Activated CD4-positive, alpha-beta T cell treated with anti-CD3 and anti-CD28 coated beads for 1 hour (primary cell): ENCODE measurements around the gene PPP2CA.
"Not testable (repeated sequence)": the region's sequence is repeated elsewhere in the genome, so short reads cannot be mapped to it uniquely, and the experiment has no call there.

Source experiments
- DNase-seq: peaks from one replicate; pipeline ENCODE4 v3.0.0-alpha.2; 2020

PPP2CA gene

DNA sequence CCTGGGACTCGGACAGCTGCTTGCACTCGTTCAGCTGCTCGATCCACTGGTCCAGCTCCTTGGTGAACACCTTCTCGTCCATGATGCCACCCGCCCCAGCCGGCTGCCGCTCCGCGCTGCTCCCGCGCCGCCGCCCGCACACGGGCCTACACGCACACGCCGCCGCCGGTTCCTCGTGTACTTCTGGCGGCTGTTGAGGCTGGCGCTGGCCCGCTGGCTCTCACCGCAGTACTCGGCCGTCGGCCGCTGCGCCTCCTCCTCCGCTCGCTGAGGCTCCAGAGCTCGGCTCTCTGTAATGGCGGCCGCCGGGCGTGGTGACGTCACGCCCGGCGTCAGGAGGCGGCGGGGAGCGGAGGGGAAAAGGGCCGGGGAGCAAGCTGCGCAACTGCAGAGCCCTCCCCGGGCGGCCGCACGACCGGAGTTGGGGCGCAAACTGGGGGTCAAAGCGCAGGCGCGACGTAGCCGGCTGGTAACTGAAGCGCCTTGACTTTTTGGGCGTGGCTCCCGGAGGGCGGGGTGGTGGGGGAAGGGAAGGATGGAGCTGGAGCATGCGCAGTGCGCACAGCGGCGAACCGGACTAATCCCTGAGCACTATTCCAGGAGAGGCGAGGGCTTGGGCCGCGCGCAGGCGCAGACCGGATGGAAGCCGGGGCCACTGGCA lies at the start of gene PPP2CA:
Gene PPP2CA (minus strand): TSS at position 294 of the 661 bp plus-strand sequence. CDS start 212 bp downstream, at position 82.
- peak; percentile 99 for DNase-seq

DNA sequence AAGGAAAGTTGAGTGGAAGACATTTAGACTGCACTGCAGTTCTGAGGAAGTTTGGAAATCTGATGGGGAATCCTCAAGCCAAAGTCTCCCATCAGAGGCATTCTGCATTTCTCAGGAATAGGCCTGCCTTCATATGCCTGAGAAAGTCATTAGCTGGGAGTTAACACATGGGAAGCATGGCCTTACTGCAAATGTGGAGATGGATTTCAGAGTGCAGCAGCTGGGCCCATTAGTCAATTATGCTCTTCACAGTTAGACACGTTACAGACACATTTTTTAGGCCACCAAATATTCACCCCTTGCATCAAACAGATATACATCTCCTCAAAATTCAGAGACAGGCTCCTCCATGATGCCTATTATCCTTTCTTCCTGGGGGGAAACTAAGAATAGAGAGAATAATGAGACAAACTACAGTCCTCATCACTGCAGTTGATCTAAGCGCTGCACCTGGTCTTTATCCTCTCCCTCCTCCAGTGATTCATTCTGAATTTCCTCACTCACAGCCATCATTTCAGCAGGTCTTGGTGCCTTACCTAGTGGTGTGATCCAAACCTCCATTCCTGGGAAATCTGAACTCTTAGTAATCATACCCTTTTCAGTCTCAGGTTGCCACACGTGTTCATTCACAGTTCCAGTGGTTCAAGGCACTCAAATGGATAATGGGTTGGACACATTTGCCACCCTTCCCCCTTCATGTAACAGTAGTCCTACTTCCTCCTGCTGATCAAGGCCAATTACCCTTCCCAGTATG lies 47.9 kb upstream of the PPP2CA start:
- DNase-seq, result no peak

DNA sequence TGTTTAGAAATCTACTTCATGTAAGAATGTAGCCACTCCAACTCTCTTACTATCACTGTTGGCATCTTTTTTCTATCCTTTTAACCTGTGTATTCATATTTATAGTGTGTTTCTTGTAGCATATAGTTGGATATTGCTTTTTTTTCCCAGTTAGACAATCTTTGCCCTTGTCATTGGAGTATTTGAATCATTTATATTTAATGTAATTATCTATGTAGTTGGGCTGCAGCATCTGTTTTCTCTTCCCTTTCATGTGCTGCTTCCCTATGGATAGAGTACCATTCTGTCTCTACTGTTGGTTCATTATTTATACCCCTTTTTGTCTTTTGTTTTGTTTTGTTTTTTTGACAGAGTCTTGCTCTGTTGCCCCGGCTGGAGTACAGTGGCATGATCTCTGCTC lies 45.2 kb upstream of the PPP2CA start:
- DNase-seq, result no peak

DNA sequence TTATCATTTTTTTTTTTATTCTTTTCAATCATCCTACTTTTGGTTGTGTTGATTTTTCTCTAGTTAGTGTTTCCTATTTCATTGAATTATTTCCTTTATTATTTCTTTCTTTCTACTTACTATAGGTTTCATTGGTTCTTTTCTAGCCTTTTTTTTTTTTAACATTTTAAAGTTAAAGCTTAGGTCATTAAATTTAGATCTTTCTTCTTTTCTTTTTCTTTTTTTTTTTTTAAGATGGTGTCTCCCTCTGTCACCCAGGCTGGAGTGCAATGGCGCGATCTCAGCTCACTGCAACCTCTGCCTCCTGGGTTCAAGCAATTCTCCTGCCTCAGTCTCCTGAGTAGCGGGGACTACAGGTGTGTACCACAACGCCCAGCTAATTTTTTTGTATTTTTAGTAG lies 43.0 kb upstream of the PPP2CA start:
- no peak for DNase-seq

DNA sequence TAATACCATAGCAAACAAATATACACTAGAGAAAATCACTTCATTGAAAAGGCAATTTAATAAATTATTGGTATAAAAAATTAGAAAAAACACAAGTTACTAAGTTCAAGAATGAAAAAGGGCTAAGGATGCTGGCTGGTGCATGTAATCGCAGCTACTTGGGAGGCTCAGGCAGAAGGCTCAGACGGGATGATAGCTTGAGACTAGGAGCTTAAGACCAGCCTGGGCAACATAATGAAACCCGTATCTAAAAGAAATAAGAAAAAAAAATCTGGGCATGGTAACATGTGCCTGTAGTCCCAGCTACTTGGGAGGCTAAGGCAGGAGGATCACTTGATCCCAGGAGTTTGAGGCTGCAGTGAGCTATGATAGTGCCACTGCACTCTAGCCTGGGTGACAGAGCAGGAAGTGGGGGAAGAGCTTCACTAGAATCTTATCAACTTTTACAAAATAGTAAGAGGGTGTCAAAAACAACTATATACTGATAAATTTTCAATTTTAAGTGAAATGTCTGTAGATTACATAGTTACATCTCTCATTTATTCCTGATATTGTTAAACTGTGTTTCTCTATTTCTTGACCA lies 42.2 kb upstream of the PPP2CA start:
- no peak for DNase-seq

DNA sequence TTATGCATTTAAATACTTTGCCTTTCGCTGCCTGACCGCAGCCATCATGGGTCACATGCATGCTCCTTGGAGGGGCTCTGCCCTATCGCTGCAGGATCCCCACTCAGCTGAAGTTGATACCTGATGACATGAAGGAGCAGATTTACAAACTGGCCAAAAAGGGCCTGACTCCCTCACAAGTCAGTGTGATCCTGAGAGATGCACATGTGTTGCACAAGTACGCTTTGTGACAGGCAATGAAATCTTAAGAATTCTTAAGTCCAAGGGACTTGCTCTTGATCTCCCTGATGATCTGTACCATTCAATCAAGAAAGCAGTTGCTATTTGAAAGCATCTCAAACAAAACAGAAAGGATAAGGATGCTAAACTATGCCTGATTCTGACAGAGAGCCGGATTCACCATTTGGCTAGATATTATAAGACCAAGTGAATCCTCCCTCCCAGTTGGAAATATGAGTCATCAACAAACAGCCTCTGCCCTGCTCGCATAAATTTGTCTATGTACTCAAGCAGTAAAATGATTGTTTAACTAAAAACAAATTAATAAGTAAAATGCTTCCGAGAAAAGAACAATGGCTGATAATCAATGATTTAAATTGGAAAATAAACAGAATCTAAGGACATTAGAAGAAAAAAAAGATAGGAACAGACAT lies 41.6 kb upstream of the PPP2CA start:
- no peak for DNase-seq

DNA sequence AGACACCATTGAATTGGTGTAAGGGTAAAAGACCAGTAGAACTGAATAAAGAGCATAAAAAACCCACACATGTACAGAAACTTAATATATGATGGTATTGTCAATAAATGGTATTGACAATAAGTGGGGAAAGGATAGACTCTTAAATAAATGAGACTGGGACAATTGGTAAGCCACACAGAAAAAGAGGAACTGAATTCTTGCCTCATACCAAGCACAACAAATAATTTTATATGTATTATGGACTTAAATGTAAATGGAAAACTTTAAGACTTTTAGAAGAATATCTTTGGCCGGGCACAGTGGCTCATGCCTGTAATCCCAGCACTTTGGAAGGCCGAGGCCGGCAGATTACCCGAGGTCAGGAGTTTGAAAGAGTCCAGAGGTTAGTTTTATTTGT lies 37.9 kb upstream of the PPP2CA start:
- no peak for DNase-seq

DNA sequence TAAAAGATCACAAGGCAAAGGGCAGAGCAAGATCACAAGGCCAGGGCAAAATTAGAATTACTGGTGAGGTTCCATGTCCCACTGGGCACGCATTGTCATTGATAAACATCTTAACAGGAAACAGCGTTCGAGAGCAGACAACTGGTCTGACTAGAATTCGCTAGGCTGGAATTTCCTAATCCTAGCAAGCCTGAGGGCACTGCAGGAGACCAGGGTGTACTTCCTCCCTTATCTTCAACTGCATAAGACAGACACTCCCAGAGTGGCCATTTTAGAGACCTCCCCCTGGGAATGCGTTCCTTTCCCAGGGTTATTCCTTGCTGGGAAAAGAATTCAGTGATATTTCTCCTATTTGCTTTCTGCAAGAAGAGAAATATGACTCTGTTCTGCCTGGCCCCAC lies 36.8 kb upstream of the PPP2CA start:
- not testable (repeated sequence) for DNase-seq

DNA sequence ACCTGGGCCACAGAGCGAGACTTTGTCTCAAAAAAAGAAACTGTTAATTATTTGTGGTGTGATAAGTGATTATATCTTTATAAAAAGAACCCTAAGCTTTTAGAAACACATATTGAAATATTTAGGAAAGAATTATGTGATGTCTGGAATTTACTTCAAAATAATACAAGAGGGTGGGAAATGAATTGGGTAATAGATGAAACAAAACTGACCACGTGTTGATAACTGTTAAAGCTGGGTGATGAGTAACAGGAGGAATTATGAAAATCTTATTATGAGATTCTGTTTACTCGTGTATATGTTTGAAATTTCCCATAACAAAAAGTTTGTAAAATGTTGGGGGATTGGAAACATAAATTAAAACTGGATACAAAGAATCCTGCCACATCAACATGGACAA lies 33.0 kb upstream of the PPP2CA start:
- no peak for DNase-seq

DNA sequence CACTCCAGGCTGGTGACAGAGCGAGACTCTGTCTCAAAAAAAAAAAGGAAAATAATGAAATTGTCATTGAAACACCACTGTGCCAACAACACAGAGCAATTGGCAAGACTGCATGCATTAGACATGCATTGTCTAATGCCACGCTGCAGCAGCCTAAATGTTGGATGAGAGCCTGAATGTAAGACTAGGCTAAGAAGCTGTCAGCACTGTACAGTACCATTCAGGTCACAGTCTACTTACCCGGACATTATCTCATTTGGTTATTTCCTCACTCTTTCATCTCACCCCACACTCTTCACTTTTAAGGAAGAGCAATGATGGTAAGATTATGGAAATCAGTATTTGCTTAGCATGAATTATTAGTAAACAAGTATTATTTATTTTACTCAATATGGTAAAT lies 31.3 kb upstream of the PPP2CA start:
- DNase-seq, result no peak

DNA sequence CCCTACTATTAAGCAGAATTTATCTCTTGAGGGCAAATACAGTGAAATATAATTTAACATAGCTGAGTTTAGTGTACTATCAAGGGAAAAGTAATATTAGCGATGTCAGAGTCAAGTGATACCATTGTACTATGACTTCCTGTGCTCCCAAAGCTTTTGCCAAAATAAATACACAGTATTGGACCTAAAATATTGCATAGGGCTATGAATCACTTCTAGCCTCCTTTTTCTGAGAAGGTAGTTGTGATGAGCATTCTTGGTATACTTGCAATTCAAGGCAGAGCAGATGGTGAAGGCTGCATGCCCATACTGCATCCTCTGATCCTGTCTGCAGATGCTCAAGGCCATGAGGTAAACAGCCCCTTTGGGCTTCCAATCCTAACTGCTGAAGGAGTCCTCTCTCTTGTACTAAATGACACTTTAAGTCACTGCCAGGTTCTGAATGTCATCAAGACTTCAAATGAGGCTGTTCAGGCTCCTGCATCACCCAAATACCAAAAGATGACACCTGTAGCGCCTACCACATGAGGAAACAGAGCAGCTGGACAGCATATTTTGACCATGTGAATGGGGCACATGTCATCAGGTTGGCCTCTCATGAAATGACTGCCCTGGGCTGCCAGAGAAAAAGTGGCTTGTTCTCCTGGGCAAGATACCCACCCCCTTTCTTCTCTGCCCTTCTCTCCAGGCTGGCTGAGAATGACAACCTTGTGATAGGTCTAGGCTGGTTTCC lies 29.7 kb upstream of the PPP2CA start:
- no peak for DNase-seq

DNA sequence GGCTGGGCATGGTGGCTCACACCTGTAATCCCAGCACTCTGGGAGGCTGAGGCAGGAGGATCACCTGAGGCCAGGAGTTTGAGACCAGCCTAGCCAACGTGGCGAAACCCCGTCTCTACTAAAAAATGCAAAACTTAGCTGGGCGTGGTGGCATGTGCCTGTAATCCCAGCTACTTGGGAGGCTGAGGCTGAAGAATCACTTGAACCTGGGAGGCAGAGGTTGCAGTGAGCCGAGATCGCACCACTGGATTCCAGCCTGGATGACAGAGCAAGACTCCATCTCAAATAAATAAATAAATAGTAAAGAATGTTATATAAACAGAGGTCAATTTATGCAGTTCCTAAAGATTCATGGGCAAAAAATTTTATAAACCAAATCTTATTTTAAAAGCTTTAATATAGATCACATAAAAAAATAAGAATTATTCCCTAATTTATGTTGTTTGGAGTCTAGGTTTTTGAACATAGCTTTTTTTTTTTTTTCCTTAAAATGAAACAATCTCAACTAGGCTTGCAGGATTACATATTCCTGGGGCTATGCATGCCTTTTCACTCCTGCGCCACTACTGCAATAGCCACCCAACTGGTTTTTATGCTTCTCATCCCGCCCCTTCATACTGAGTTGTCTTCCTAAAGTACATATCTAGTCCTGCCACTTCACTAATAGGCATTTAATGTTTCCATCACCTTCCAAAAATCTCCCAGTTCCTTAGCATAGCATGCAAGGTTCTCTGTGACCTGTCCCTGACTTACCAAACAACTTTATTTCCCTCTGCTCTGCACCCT lies 27.7 kb upstream of the PPP2CA start:
- DNase-seq, result not testable (repeated sequence)

DNA sequence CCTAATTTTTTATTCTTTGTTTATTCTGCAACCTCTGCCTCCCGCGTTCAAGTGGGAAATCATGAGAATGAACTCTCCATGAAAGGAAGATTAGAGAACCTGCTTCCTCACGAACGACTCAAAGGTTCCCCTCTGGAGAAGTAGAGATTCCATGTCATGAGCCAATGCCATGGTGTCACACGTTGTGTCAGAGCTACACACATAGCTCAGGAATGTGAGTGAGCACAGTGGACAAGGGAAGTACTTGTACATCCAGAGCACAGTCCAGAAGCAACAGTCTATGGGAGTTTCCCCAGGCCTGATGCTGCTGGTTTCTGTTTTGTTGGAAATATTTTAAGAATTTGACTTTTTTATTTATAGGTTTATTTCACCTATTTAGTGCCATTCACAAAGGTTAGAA lies 26.8 kb upstream of the PPP2CA start:
- DNase-seq, result no peak

DNA sequence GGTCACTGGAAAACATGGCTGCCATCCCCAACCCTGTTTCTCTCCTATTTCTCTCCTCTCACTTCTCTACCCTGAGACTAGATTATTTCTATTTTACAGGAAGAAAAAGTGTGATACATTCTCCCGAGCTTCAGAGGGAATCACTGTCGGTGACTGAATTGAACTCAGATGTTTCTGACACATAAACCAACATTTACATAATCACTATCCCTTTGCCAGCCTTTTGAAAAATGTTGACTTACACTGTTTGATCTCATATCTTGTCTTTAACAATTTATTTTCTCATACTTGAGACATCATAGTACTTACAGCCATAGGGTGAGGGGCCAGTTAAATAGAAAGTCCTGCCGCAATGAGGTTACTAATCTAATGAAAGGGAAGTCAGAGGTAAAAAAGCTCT lies 25.1 kb upstream of the PPP2CA start:
- no peak for DNase-seq

DNA sequence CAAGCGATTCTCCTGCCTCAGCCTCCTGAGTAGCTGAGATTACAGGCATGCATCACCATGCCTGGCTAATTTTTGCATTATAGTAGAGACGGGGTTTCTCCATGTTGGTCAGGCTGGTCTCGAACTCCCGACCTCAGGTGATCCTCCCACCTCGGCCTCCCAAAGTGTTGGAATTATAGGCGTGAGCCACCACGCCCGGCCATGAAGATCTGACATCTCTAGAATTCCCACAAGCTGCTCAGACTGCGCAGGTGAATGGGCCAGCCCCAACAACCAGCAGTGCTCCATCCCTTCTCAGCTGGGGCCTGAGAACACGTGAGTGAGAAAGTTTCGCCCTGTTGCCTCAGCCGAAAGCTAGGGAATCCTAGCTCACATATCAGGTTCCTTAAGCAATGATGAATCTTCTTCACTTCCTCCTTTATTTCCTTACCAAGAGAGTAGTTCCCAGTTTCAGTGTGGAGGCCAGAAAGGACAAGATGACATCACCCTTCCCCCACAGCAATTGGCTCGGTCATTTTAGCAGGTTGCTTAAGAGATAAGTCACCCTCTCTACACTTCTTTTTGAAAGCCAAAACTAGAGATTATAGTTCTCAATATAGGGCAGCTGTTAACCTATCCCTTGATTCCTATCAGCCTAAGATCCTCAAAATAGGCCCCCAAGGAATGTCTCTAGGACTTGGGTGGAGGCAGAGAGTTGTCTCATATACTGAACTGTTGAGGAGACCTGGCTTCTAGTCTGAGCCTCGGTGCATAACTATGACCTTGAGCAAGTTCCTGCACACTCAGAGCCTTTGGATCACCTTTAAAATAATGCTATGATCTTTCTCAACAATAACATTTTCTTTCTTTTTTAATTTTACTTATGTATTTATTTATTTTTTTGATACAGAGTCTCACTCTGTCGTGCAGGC lies 23.9 kb upstream of the PPP2CA start:
- DNase-seq, result no peak

DNA sequence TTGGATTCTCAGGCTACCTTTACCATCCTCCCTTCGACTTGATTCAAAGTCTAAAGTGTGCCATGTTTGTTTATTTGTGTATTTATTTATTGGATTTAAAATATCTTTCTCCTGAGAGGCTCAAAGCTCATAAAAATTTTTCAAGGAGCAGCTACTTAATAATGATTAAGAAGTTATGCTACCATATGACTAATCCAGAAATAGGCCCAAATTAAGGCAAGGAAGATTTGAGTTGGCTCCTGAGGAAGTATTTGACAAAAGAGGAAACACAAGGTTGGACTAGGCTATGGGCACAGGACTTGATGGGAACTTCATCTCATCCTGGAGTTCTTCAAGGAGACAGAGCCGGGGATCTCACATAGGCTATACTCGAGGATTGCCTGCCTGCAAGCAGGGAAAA lies 22.4 kb upstream of the PPP2CA start:
- no peak for DNase-seq

DNA sequence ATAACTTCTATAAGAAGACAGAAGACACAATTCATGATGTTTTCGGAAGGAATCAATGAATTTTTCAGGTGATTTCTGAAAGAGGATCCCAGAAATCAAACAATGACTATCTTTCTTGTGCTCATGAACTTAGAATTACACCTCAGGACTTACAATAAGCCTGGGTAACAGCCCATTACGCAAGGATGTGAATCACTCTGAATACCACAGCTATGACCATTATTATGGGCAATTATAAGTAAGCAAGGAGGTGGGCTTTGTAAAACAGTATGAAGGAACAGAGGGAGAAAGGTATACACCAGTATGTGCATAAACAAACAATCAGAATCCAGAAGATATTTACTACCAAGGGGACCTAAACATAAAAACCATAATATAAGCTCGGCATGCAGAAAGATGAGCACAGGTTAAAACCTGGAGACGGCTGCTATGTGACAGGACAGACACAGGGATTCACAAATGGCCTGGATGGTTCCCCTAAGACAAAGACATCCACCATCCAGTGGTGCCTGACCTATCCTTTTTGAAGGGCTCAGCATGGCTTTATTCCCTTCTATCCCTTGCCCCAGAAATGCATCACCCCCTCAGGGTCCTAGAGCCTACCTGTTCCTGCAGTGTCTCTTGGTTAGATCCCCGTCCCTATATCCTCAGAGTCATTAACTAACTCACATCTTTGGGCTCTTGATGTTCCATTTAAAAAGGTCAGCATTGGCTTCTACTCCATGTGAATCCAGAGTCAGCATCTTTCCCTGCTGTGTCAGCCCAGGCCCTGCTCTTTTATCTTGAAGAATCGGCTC lies 21.8 kb upstream of the PPP2CA start:
- no peak for DNase-seq

DNA sequence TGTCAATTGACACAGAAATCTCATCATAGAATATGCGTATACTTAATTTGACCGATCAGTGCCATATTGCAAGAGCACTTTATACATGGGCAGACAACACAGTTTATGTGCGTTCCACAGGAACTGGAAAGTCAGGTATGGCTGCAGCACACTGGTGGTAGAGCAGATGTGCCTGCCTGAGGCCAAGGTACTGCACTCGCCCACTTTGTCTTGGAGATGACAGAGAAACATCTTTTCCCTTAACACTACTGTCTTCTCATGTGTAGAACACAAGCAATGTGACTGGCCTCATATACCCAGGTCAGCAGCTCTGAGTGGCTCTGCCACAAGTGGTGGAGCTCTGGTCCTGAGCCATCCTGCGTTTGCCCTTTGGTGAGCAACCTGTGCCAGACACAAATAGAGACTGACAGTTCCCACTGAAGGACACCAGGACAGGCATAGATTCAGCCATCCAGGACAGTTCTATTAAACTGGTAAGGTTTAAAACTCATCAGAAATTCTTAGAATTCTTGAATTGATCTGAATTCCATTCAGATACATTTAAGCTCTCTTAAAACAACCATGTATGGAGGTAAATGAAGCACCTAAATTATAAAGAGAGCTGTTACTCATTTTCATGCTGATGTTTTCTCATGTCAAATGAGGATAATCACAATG lies 21.0 kb upstream of the PPP2CA start:
- no peak for DNase-seq

DNA sequence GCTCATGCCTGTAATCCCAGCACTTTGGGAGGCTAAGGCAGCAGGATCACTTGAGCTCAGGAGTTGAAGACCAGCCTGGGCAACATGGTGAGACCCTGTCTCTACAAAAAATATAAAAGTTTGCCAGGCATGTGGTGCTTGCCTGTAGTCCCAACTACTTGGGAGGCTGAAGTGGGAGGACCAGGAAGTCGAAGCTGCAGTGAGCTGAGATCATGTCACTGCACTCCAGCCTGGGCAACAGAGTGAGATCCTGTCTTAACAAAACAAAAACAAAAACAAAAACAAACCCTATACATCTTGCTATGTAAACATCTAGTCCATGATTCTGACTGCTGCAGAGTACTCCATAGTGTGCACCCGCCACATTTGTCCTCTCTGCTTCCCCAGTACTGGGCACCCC lies 19.8 kb upstream of the PPP2CA start:
- no peak for DNase-seq

DNA sequence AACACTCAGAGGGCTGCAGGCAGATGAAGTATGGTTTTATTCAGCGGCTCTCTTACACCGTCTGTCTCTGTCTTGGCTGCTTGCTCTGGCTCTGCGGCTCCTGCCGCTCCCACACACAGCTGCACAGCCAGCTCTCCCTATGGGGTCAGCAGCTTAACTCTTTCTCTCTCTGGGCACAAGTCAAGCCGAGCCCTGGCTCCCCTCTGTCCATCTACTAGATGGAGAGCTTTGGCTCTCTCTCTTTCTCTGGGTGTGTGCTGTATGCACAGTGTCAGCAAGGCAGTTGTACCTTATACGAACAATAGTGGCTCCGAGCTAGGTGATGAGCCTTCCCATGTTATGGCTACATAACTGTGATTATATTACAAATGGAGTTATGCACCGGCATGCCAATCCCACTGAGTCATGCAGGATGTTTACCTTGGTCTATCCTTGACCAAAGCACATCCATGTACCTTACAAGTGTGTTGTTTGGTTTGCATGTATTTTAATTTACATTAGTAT lies 19.3 kb upstream of the PPP2CA start:
- DNase-seq, result no peak
